ENCODE results near the gene DOCK10.

The DOCK10 gene

GRCh38 chr2:224984637-224985036, 57.6 kb downstream of the DOCK10 start:
- no peak for TF ChIP-seq TEAD4 (IDR thresholded peaks at IDR 0.05)
- TF ChIP-seq FOXM1 (IDR thresholded peaks at IDR 0.05; ENCODE audit: borderline replicate concordance, low read depth): no peak
- TF ChIP-seq REST (IDR thresholded peaks at IDR 0.05; ENCODE audit: low read depth): no peak
- no peak for TF ChIP-seq MAX (IDR thresholded peaks at IDR 0.05)
- no peak for TF ChIP-seq RAD21 (IDR thresholded peaks at IDR 0.05; ENCODE audit: low read depth)
- TF ChIP-seq USF1 (IDR thresholded peaks at IDR 0.05): no peak
- no peak for TF ChIP-seq CEBPB (IDR thresholded peaks at IDR 0.05)
- TF ChIP-seq CREB1 (IDR thresholded peaks at IDR 0.05; ENCODE audit: low read depth): no peak
- TF ChIP-seq TAF1 (IDR thresholded peaks at IDR 0.05; ENCODE audit: low read depth): no peak
- no peak for TF ChIP-seq ZBTB7A (IDR thresholded peaks at IDR 0.05; ENCODE audit: low read depth)
- TF ChIP-seq YY1 (IDR thresholded peaks at IDR 0.05; ENCODE audit: low read depth): no peak
- no peak for TF ChIP-seq EP300 (IDR thresholded peaks at IDR 0.05; ENCODE audit: borderline replicate concordance)
- no peak for TF ChIP-seq EGR1 (IDR thresholded peaks at IDR 0.05)
- TF ChIP-seq NFIC (IDR thresholded peaks at IDR 0.05): no peak
- no peak for TF ChIP-seq TCF12 (IDR thresholded peaks at IDR 0.05; ENCODE audit: low read depth)

GRCh38 chr2:224983712-224984554, 58.3 kb downstream of the DOCK10 start:
- TF ChIP-seq EP300 (IDR thresholded peaks at IDR 0.05; ENCODE audit: borderline replicate concordance) (no peak), TAF1 (IDR thresholded peaks at IDR 0.05; ENCODE audit: low read depth) (no peak), YY1 (IDR thresholded peaks at IDR 0.05; ENCODE audit: low read depth) (no peak), ZBTB7A (IDR thresholded peaks at IDR 0.05; ENCODE audit: low read depth) (no peak), FOXM1 (IDR thresholded peaks at IDR 0.05; ENCODE audit: borderline replicate concordance, low read depth) (no peak), NFIC (IDR thresholded peaks at IDR 0.05) (no peak), REST (IDR thresholded peaks at IDR 0.05; ENCODE audit: low read depth) (no peak), RAD21 (IDR thresholded peaks at IDR 0.05; ENCODE audit: low read depth) (no peak)

- TF ChIP-seq TEAD4 (IDR thresholded peaks at IDR 0.05) (no peak), CEBPB (IDR thresholded peaks at IDR 0.05) (no peak), TAF1 (IDR thresholded peaks at IDR 0.05; ENCODE audit: low read depth) (no peak), NFIC (IDR thresholded peaks at IDR 0.05) (no peak), CREB1 (IDR thresholded peaks at IDR 0.05; ENCODE audit: low read depth) (no peak), RAD21 (IDR thresholded peaks at IDR 0.05; ENCODE audit: low read depth) (no peak), MAX (IDR thresholded peaks at IDR 0.05) (no peak), REST (IDR thresholded peaks at IDR 0.05; ENCODE audit: low read depth) (no peak)
Observed at GRCh38 chr2:224982910-224983711, 59.2 kb downstream of the DOCK10 start.

GRCh38 chr2:224982226-224982625, 60.0 kb downstream of the DOCK10 start:
- TF ChIP-seq REST (IDR thresholded peaks at IDR 0.05; ENCODE audit: low read depth) (no peak), MAX (IDR thresholded peaks at IDR 0.05) (no peak), ZBTB7A (IDR thresholded peaks at IDR 0.05; ENCODE audit: low read depth) (no peak), TCF12 (IDR thresholded peaks at IDR 0.05; ENCODE audit: low read depth) (no peak), YY1 (IDR thresholded peaks at IDR 0.05; ENCODE audit: low read depth) (no peak), RAD21 (IDR thresholded peaks at IDR 0.05; ENCODE audit: low read depth) (no peak), USF1 (IDR thresholded peaks at IDR 0.05) (no peak), EP300 (IDR thresholded peaks at IDR 0.05; ENCODE audit: borderline replicate concordance) (no peak), CREB1 (IDR thresholded peaks at IDR 0.05; ENCODE audit: low read depth) (no peak), CEBPB (IDR thresholded peaks at IDR 0.05) (no peak), NFIC (IDR thresholded peaks at IDR 0.05) (no peak)

Data from Ishikawa (cell line).